MM.1S (cell line): Measurements from ENCODE around the gene DYNC1I1.

ENCODE experiments used
- DNase-seq: peaks from one replicate; pipeline ENCODE4 v3.0.0-alpha.2; 2015
- H2AFZ ChIP-seq: fragments of 300-600 bp; sonication (generic); 2 replicates; pipeline ENCODE4 v1.6.0; 2016; ENCODE audit warnings: antibody characterized with exemption, low read length
- H3F3A ChIP-seq: fragments of 300-600 bp; sonication (generic); 2 replicates; pipeline ENCODE4 v1.6.1; 2016; ENCODE audit warnings: mild to moderate bottlenecking, antibody characterized with exemption, low read length, moderate library complexity, mixed read lengths; ENCODE audit not compliant: insufficient read depth
- H3K27ac ChIP-seq: fragments of 300-600 bp; sonication (generic); 2 replicates; pipeline ENCODE4 v1.5.1; 2016; ENCODE audit warnings: mild to moderate bottlenecking, low read length
- H3K27me3 ChIP-seq: fragments of 300-600 bp; sonication (generic); replicated peaks from 2 replicates; pipeline ENCODE4 v1.6.0; 2016; ENCODE audit warnings: low read length; ENCODE audit not compliant: insufficient read depth
- H3K36me3 ChIP-seq: fragments of 300-600 bp; sonication (generic); replicated peaks from 2 replicates; pipeline ENCODE4 v1.6.1; 2016; ENCODE audit warnings: mild to moderate bottlenecking, low read length, mixed read lengths; ENCODE audit not compliant: insufficient read depth
- H3K4me1 ChIP-seq: fragments of 300-600 bp; sonication (generic); 2 replicates; pipeline ENCODE4 v1.6.1; 2016; ENCODE audit warnings: low read length, mixed read lengths
- H3K4me2 ChIP-seq: fragments of 300-600 bp; sonication (generic); 2 replicates; pipeline ENCODE4 v1.6.0; 2016; ENCODE audit warnings: low read depth, low read length
- H3K4me3 ChIP-seq: fragments of 300-600 bp; sonication (generic); 2 replicates; pipeline ENCODE4 v1.5.1; 2016; ENCODE audit warnings: low read length, mixed read lengths
- H3K79me2 ChIP-seq: fragments of 300-600 bp; sonication (generic); 2 replicates; pipeline ENCODE4 v1.6.1; 2016; ENCODE audit warnings: mixed run types, low read length, mixed read lengths
- H3K9ac ChIP-seq: fragments of 300-600 bp; sonication (generic); 2 replicates; pipeline ENCODE4 v1.6.1; 2016; ENCODE audit warnings: low read length, mixed read lengths
- H3K9me2 ChIP-seq: fragments of 300-600 bp; sonication (generic); replicated peaks from 2 replicates; pipeline ENCODE4 v1.6.1; 2016; ENCODE audit warnings: mild to moderate bottlenecking, low read length, mixed read lengths; ENCODE audit not compliant: insufficient read depth
- H3K9me3 ChIP-seq: fragments of 300-600 bp; sonication (generic); replicated peaks from 2 replicates; pipeline ENCODE4 v1.6.1; 2016; ENCODE audit warnings: mild to moderate bottlenecking, low read length, mixed read lengths; ENCODE audit not compliant: insufficient read depth
- H4K20me1 ChIP-seq: fragments of 300-600 bp; sonication (generic); 2 replicates; pipeline ENCODE4 v1.6.1; 2016; ENCODE audit warnings: mild to moderate bottlenecking, low read length, moderate library complexity, mixed read lengths; ENCODE audit not compliant: insufficient read depth
- CTCF ChIP-seq: fragments of 300-600 bp; sonication (generic); IDR thresholded peaks from 2 replicates; pipeline ENCODE4 v1.5.1; 2016; ENCODE audit warnings: antibody characterized with exemption, low read length, mixed read lengths
- EZH2 ChIP-seq: fragments of 300-600 bp; sonication (generic); optimal IDR thresholded peaks from 2 replicates; pipeline ENCODE3; 2017; ENCODE audit warnings: low read depth, mild to moderate bottlenecking, antibody characterized with exemption, low read length, mixed read lengths
- EZH2phosphoT487 ChIP-seq: fragments of 300-600 bp; sonication (generic); IDR thresholded peaks from 2 replicates; pipeline ENCODE4 v1.6.1; 2018; ENCODE audit warnings: antibody characterized with exemption, low read length

The DYNC1I1 gene

GRCh38 chr7:95977994-95978393 lies 205.6 kb downstream of the DYNC1I1 start:
- no peaks in the 10 kb centered on the region for H3F3A ChIP-seq
- no peak overlapping the region for H3K27ac ChIP-seq
- H3K9me2 ChIP-seq = no peaks in the 10 kb centered on the region
- H3K4me2 ChIP-seq = no peak overlapping the region
- H3K4me3 ChIP-seq = no peak overlapping the region
- no peak overlapping the region for H2AFZ ChIP-seq
- TF ChIP-seq EZH2 (no peak), EZH2phosphoT487 (no peak), CTCF (no peak)
- H3K9ac ChIP-seq = no peak overlapping the region
- no peaks in the 10 kb centered on the region for H3K9me3 ChIP-seq
- no peaks in the 10 kb centered on the region for H3K36me3 ChIP-seq
- H4K20me1 ChIP-seq = no peaks in the 10 kb centered on the region
- no peaks in the 10 kb centered on the region for H3K79me2 ChIP-seq
- DNase-seq = no peak
- H3K27me3 ChIP-seq = no peaks in the 10 kb centered on the region
- no peaks in the 10 kb centered on the region for H3K4me1 ChIP-seq

GRCh38 chr7:95980167-95980566 lies 207.8 kb downstream of the DYNC1I1 start:
- no peaks in the 10 kb centered on the region for H3K36me3 ChIP-seq
- no peaks in the 10 kb centered on the region for H4K20me1 ChIP-seq
- no peaks in the 10 kb centered on the region for H3K4me1 ChIP-seq
- no peaks in the 10 kb centered on the region for H3K9me2 ChIP-seq
- no peak overlapping the region for H3K4me2 ChIP-seq
- H3K9me3 ChIP-seq = no peaks in the 10 kb centered on the region
- no peaks in the 10 kb centered on the region for H3K27me3 ChIP-seq
- TF ChIP-seq EZH2 (no peak), EZH2phosphoT487 (no peak), CTCF (no peak)
- no peaks in the 10 kb centered on the region for H3K79me2 ChIP-seq
- no peak overlapping the region for H3K27ac ChIP-seq
- H3K4me3 ChIP-seq = no peak overlapping the region
- no peak overlapping the region for H2AFZ ChIP-seq
- no peak overlapping the region for H3K9ac ChIP-seq
- no peak for DNase-seq
- H3F3A ChIP-seq = no peaks in the 10 kb centered on the region

GRCh38 chr7:95980706-95981105 lies 208.4 kb downstream of the DYNC1I1 start:
- Histone ChIP-seq H3K27me3 (no peaks in the 10 kb centered on the region), H3K4me3 (no peak overlapping the region), H3K79me2 (no peaks in the 10 kb centered on the region), H3K4me2 (no peak overlapping the region), H3K9me2 (no peaks in the 10 kb centered on the region), H3K9ac (no peak overlapping the region), H3K4me1 (no peaks in the 10 kb centered on the region), H2AFZ (no peak overlapping the region), H3F3A (no peaks in the 10 kb centered on the region), H3K9me3 (no peaks in the 10 kb centered on the region), H3K36me3 (no peaks in the 10 kb centered on the region), H3K27ac (no peak overlapping the region), H4K20me1 (no peaks in the 10 kb centered on the region)
- TF ChIP-seq EZH2 (no peak), CTCF (no peak), EZH2phosphoT487 (no peak)
- no peak for DNase-seq
